ENCODE data around the gene MRPL3.
"Not testable (repeated sequence)": the region's sequence is repeated elsewhere in the genome, so short reads cannot be mapped to it uniquely, and the experiment has no call there.

Gene MRPL3

GRCh38 chr3:131494706-131495105, 8.1 kb downstream of the MRPL3 start:
- no peak for DNase-seq (ENCODE audit: low spot score)

- no peak for DNase-seq (ENCODE audit: low spot score)
These were observed 11.0 kb downstream of the MRPL3 start for GRCh38 chr3:131491775-131492174.

- DNase-seq (ENCODE audit: low spot score): no peak
These were observed 11.7 kb downstream of the MRPL3 start for GRCh38 chr3:131491084-131491483.

GRCh38 chr3:131486545-131486944, 16.2 kb downstream of the MRPL3 start:
- DNase-seq (ENCODE audit: low spot score): not testable (repeated sequence)

GRCh38 chr3:131485119-131485518, 17.7 kb downstream of the MRPL3 start:
- DNase-seq (ENCODE audit: low spot score): no peak

GRCh38 chr3:131484496-131485111, 18.2 kb downstream of the MRPL3 start:
- DNase-seq (ENCODE audit: low spot score): no peak

- no peak for DNase-seq (ENCODE audit: low spot score)
These were observed 22.7 kb downstream of the MRPL3 start for GRCh38 chr3:131480116-131480515.

GRCh38 chr3:131477813-131478212, 25.0 kb downstream of the MRPL3 start:
- DNase-seq (ENCODE audit: low spot score): no peak

GRCh38 chr3:131474115-131474514, 28.7 kb downstream of the MRPL3 start:
- DNase-seq (ENCODE audit: low spot score): no peak

- no peak for DNase-seq (ENCODE audit: low spot score)
These were observed 32.4 kb downstream of the MRPL3 start for GRCh38 chr3:131470377-131470776.

GRCh38 chr3:131458653-131459052, 44.1 kb downstream of the MRPL3 start:
- no peak for DNase-seq (ENCODE audit: low spot score)

- DNase-seq (ENCODE audit: low spot score): no peak
These were observed 45.6 kb downstream of the MRPL3 start for GRCh38 chr3:131457220-131457619.

GRCh38 chr3:131454501-131454900, 48.3 kb downstream of the MRPL3 start:
- DNase-seq (ENCODE audit: low spot score): no peak

- no peak for DNase-seq (ENCODE audit: low spot score)
These were observed 49.2 kb downstream of the MRPL3 start for GRCh38 chr3:131453533-131453932.

GRCh38 chr3:131447349-131447748, 55.4 kb downstream of the MRPL3 start:
- no peak for DNase-seq (ENCODE audit: low spot score)

- no peak for DNase-seq (ENCODE audit: low spot score)
These were observed 58.6 kb downstream of the MRPL3 start for GRCh38 chr3:131444180-131444579.

GRCh38 chr3:131439084-131439483, 63.7 kb downstream of the MRPL3 start:
- DNase-seq (ENCODE audit: low spot score): no peak

GRCh38 chr3:131435000-131435399, 67.8 kb downstream of the MRPL3 start:
- no peak for DNase-seq (ENCODE audit: low spot score)

- no peak for DNase-seq (ENCODE audit: low spot score)
These were observed 70.3 kb downstream of the MRPL3 start for GRCh38 chr3:131432441-131432840.

GRCh38 chr3:131431754-131432153, 71.0 kb downstream of the MRPL3 start:
- no peak for DNase-seq (ENCODE audit: low spot score)

- DNase-seq (ENCODE audit: low spot score): no peak
These were observed 75.5 kb downstream of the MRPL3 start for GRCh38 chr3:131427226-131427625.

GRCh38 chr3:131421957-131422498, 80.7 kb downstream of the MRPL3 start:
- no peak for DNase-seq (ENCODE audit: low spot score)

- no peak for DNase-seq (ENCODE audit: low spot score)
These were observed 81.5 kb downstream of the MRPL3 start for GRCh38 chr3:131421301-131421700.

- no peak for DNase-seq (ENCODE audit: low spot score)
These were observed 85.0 kb downstream of the MRPL3 start for GRCh38 chr3:131417751-131418150.

Measured in pons (tissue), 1 donor.